Measurements from ENCODE around the gene RALGDS.

RALGDS gene

GRCh38 chr9:133118568-133118967, 2.5 kb downstream of the RALGDS start:
- DNase-seq: no peak

- no peak for DNase-seq
Observed at GRCh38 chr9:133118179-133118520, 2.9 kb downstream of the RALGDS start.

- DNase-seq: no peak
Observed at GRCh38 chr9:133117271-133118178, 3.5 kb downstream of the RALGDS start.

GRCh38 chr9:133116346-133117231, 4.5 kb downstream of the RALGDS start:
- DNase-seq: no peak

GRCh38 chr9:133115604-133116345, 5.3 kb downstream of the RALGDS start:
- DNase-seq: no peak

- no peak for DNase-seq
Observed at GRCh38 chr9:133114886-133115603, 6.0 kb downstream of the RALGDS start.

- peak in 1 of 2 experiments; percentile 31 for DNase-seq
Observed at GRCh38 chr9:133113949-133114885, 6.8 kb downstream of the RALGDS start.

- no peak for DNase-seq
Observed at GRCh38 chr9:133113163-133113948, 7.7 kb downstream of the RALGDS start.

GRCh38 chr9:133112663-133113026, 8.4 kb downstream of the RALGDS start:
- DNase-seq: no peak

GRCh38 chr9:133111808-133112662, 9.0 kb downstream of the RALGDS start:
- DNase-seq: no peak

- DNase-seq: no peak
Observed at GRCh38 chr9:133109931-133110650, 10.9 kb downstream of the RALGDS start.

- DNase-seq: no peak
Observed at GRCh38 chr9:133108794-133109641, 12.0 kb downstream of the RALGDS start.

- DNase-seq: no peak
Observed at GRCh38 chr9:133107961-133108793, 12.9 kb downstream of the RALGDS start.

- no peak for DNase-seq
Observed at GRCh38 chr9:133107245-133107722, 13.8 kb downstream of the RALGDS start.

GRCh38 chr9:133106511-133107244, 14.4 kb downstream of the RALGDS start:
- DNase-seq: no peak

- no peak for DNase-seq
Observed at GRCh38 chr9:133105461-133105770, 15.6 kb downstream of the RALGDS start.
